ENCODE data around the gene PDE1C.

PDE1C gene

GRCh38 chr7:32033006-32033405 lies 37.2 kb downstream of the PDE1C start:
- no peaks in the 10 kb centered on the region for H3K36me3 ChIP-seq (ENCODE audit: control insufficient read depth in 1 of 2, insufficient read depth in 2 of 2, low read length in 2 of 2)
- H3K27me3 ChIP-seq (ENCODE audit: control insufficient read depth in 1 of 2, insufficient read depth in 2 of 2, low read length in 2 of 2) = no peaks in the 10 kb centered on the region
- H3K4me3 ChIP-seq (ENCODE audit: low read depth in 1 of 2, low read length in 2 of 2) = no peak overlapping the region
- H3K9ac ChIP-seq (ENCODE audit: low read depth in 1 of 2, low read length in 2 of 2) = no peak overlapping the region
- no peaks in the 10 kb centered on the region for H3K9me3 ChIP-seq (ENCODE audit: control insufficient read depth in 1 of 2, low read length in 2 of 2)
- H3K27ac ChIP-seq (ENCODE audit: low read depth, low read length) = no peak overlapping the region
- no peaks in the 10 kb centered on the region for H3K4me1 ChIP-seq (ENCODE audit: control insufficient read depth in 1 of 2, insufficient read depth in 2 of 2, low read length in 2 of 2)

GRCh38 chr7:32032211-32032610 lies 38.0 kb downstream of the PDE1C start:
- H3K9ac ChIP-seq (ENCODE audit: low read depth in 1 of 2, low read length in 2 of 2) = no peak overlapping the region
- no peaks in the 10 kb centered on the region for H3K27me3 ChIP-seq (ENCODE audit: control insufficient read depth in 1 of 2, insufficient read depth in 2 of 2, low read length in 2 of 2)
- no peaks in the 10 kb centered on the region for H3K9me3 ChIP-seq (ENCODE audit: control insufficient read depth in 1 of 2, low read length in 2 of 2)
- no peak overlapping the region for H3K27ac ChIP-seq (ENCODE audit: low read depth, low read length)
- no peak overlapping the region for H3K4me3 ChIP-seq (ENCODE audit: low read depth in 1 of 2, low read length in 2 of 2)
- H3K36me3 ChIP-seq (ENCODE audit: control insufficient read depth in 1 of 2, insufficient read depth in 2 of 2, low read length in 2 of 2) = no peaks in the 10 kb centered on the region
- H3K4me1 ChIP-seq (ENCODE audit: control insufficient read depth in 1 of 2, insufficient read depth in 2 of 2, low read length in 2 of 2) = no peaks in the 10 kb centered on the region

GRCh38 chr7:32030904-32031692 lies 39.1 kb downstream of the PDE1C start:
- Histone ChIP-seq H3K27me3 (ENCODE audit: control insufficient read depth in 1 of 2, insufficient read depth in 2 of 2, low read length in 2 of 2) (no peaks in the 10 kb centered on the region), H3K4me3 (ENCODE audit: low read depth in 1 of 2, low read length in 2 of 2) (no peak overlapping the region), H3K4me1 (ENCODE audit: control insufficient read depth in 1 of 2, insufficient read depth in 2 of 2, low read length in 2 of 2) (no peaks in the 10 kb centered on the region), H3K27ac (ENCODE audit: low read depth, low read length) (no peak overlapping the region), H3K9me3 (ENCODE audit: control insufficient read depth in 1 of 2, low read length in 2 of 2) (no peaks in the 10 kb centered on the region), H3K36me3 (ENCODE audit: control insufficient read depth in 1 of 2, insufficient read depth in 2 of 2, low read length in 2 of 2) (no peaks in the 10 kb centered on the region), H3K9ac (ENCODE audit: low read depth in 1 of 2, low read length in 2 of 2) (no peak overlapping the region)

- Histone ChIP-seq H3K9me3 (ENCODE audit: control insufficient read depth in 1 of 2, low read length in 2 of 2) (no peaks in the 10 kb centered on the region), H3K9ac (ENCODE audit: low read depth in 1 of 2, low read length in 2 of 2) (no peak overlapping the region), H3K36me3 (ENCODE audit: control insufficient read depth in 1 of 2, insufficient read depth in 2 of 2, low read length in 2 of 2) (no peaks in the 10 kb centered on the region), H3K27me3 (ENCODE audit: control insufficient read depth in 1 of 2, insufficient read depth in 2 of 2, low read length in 2 of 2) (no peaks in the 10 kb centered on the region), H3K27ac (ENCODE audit: low read depth, low read length) (no peak overlapping the region), H3K4me3 (ENCODE audit: low read depth in 1 of 2, low read length in 2 of 2) (no peak overlapping the region), H3K4me1 (ENCODE audit: control insufficient read depth in 1 of 2, insufficient read depth in 2 of 2, low read length in 2 of 2) (no peaks in the 10 kb centered on the region)
Measured at GRCh38 chr7:32026083-32026425, 44.2 kb downstream of the PDE1C start.

DNA sequence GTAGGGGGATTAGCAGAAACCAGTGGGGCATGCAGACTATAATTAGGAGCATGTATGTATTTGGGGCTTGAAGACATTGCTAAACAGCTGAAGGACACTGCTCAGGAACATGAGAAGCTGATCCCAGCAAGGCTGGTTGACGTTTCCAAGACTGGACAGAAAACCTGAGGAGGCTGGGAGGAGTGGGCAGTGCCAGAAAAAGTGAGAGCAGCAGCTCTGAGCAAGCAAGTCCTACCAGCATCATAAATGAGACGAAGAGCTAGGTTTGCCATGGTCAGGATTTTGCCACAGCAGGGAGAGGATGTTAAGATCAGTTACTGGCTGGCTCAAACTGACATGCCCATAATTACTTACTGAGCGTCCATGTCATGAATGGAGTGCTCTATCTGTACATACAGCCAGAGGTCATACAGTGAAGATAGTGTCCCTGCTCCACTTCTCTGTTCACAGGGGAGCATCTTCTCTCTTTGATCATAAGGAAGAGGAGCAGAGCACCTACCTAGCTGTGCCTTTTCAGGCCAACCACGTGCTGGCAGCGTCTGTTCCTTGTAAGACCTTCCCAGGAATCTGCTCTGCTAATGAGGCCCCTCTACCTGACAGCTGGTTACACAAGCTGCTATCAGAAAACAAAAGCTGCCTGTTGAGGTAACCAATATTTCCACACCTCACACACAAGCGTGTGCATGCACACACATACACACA lies 44.7 kb downstream of the PDE1C start:
- Histone ChIP-seq H3K4me1 (ENCODE audit: control insufficient read depth in 1 of 2, insufficient read depth in 2 of 2, low read length in 2 of 2) (no peaks in the 10 kb centered on the region), H3K4me3 (ENCODE audit: low read depth in 1 of 2, low read length in 2 of 2) (no peak overlapping the region), H3K27me3 (ENCODE audit: control insufficient read depth in 1 of 2, insufficient read depth in 2 of 2, low read length in 2 of 2) (no peaks in the 10 kb centered on the region), H3K27ac (ENCODE audit: low read depth, low read length) (no peak overlapping the region), H3K36me3 (ENCODE audit: control insufficient read depth in 1 of 2, insufficient read depth in 2 of 2, low read length in 2 of 2) (no peaks in the 10 kb centered on the region), H3K9me3 (ENCODE audit: control insufficient read depth in 1 of 2, low read length in 2 of 2) (no peaks in the 10 kb centered on the region), H3K9ac (ENCODE audit: low read depth in 1 of 2, low read length in 2 of 2) (no peak overlapping the region)

- Histone ChIP-seq H3K9ac (ENCODE audit: low read depth in 1 of 2, low read length in 2 of 2) (no peak overlapping the region), H3K36me3 (ENCODE audit: control insufficient read depth in 1 of 2, insufficient read depth in 2 of 2, low read length in 2 of 2) (no peaks in the 10 kb centered on the region), H3K4me1 (ENCODE audit: control insufficient read depth in 1 of 2, insufficient read depth in 2 of 2, low read length in 2 of 2) (peaks cover 0 to 3% of the 10 kb centered on the region in 2 donors), H3K9me3 (ENCODE audit: control insufficient read depth in 1 of 2, low read length in 2 of 2) (no peaks in the 10 kb centered on the region), H3K27ac (ENCODE audit: low read depth, low read length) (no peak overlapping the region), H3K4me3 (ENCODE audit: low read depth in 1 of 2, low read length in 2 of 2) (no peak overlapping the region), H3K27me3 (ENCODE audit: control insufficient read depth in 1 of 2, insufficient read depth in 2 of 2, low read length in 2 of 2) (no peaks in the 10 kb centered on the region)
Measured at GRCh38 chr7:32023376-32023775, 46.8 kb downstream of the PDE1C start.

DNA sequence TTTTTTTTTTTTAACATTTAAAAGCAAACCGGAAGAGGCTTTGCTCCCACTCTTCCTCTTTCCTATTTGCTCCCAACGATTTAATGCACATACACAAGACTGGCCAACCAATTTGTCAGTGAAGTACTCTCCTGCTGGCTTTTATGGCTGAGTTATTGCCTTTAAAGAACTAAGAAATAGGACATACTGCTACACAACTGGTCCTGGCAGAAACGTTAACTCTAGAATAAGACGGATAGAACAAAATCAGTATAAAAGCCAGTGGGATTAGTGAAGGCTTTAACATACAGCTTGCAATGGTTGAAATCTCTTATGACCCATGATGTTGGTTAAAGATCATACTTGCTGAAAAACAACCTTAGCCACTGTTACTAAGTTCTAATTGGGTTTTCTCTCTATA lies 47.2 kb downstream of the PDE1C start:
- Histone ChIP-seq H3K4me1 (ENCODE audit: control insufficient read depth in 1 of 2, insufficient read depth in 2 of 2, low read length in 2 of 2) (peaks cover 0 to 3% of the 10 kb centered on the region in 2 donors), H3K36me3 (ENCODE audit: control insufficient read depth in 1 of 2, insufficient read depth in 2 of 2, low read length in 2 of 2) (no peaks in the 10 kb centered on the region), H3K4me3 (ENCODE audit: low read depth in 1 of 2, low read length in 2 of 2) (no peak overlapping the region), H3K27ac (ENCODE audit: low read depth, low read length) (no peak overlapping the region), H3K27me3 (ENCODE audit: control insufficient read depth in 1 of 2, insufficient read depth in 2 of 2, low read length in 2 of 2) (no peaks in the 10 kb centered on the region), H3K9me3 (ENCODE audit: control insufficient read depth in 1 of 2, low read length in 2 of 2) (no peaks in the 10 kb centered on the region), H3K9ac (ENCODE audit: low read depth in 1 of 2, low read length in 2 of 2) (no peak overlapping the region)

GRCh38 chr7:32020551-32021159 lies 49.6 kb downstream of the PDE1C start:
- H3K36me3 ChIP-seq (ENCODE audit: control insufficient read depth in 1 of 2, insufficient read depth in 2 of 2, low read length in 2 of 2) = no peaks in the 10 kb centered on the region
- H3K4me1 ChIP-seq (ENCODE audit: control insufficient read depth in 1 of 2, insufficient read depth in 2 of 2, low read length in 2 of 2) = peaks cover 0 to 3% of the 10 kb centered on the region in 2 donors
- no peaks in the 10 kb centered on the region for H3K27me3 ChIP-seq (ENCODE audit: control insufficient read depth in 1 of 2, insufficient read depth in 2 of 2, low read length in 2 of 2)
- H3K9me3 ChIP-seq (ENCODE audit: control insufficient read depth in 1 of 2, low read length in 2 of 2) = no peaks in the 10 kb centered on the region
- no peak overlapping the region for H3K27ac ChIP-seq (ENCODE audit: low read depth, low read length)
- H3K9ac ChIP-seq (ENCODE audit: low read depth in 1 of 2, low read length in 2 of 2) = no peak overlapping the region
- H3K4me3 ChIP-seq (ENCODE audit: low read depth in 1 of 2, low read length in 2 of 2) = no peak overlapping the region

GRCh38 chr7:32018845-32019578 lies 51.2 kb downstream of the PDE1C start:
- Histone ChIP-seq H3K27ac (ENCODE audit: low read depth, low read length) (no peak overlapping the region), H3K4me1 (ENCODE audit: control insufficient read depth in 1 of 2, insufficient read depth in 2 of 2, low read length in 2 of 2) (peaks cover 0 to 3% of the 10 kb centered on the region in 2 donors), H3K27me3 (ENCODE audit: control insufficient read depth in 1 of 2, insufficient read depth in 2 of 2, low read length in 2 of 2) (no peaks in the 10 kb centered on the region), H3K36me3 (ENCODE audit: control insufficient read depth in 1 of 2, insufficient read depth in 2 of 2, low read length in 2 of 2) (no peaks in the 10 kb centered on the region), H3K9ac (ENCODE audit: low read depth in 1 of 2, low read length in 2 of 2) (no peak overlapping the region), H3K4me3 (ENCODE audit: low read depth in 1 of 2, low read length in 2 of 2) (no peak overlapping the region), H3K9me3 (ENCODE audit: control insufficient read depth in 1 of 2, low read length in 2 of 2) (no peaks in the 10 kb centered on the region)

- H3K36me3 ChIP-seq (ENCODE audit: control insufficient read depth in 1 of 2, insufficient read depth in 2 of 2, low read length in 2 of 2) = no peaks in the 10 kb centered on the region
- no peak overlapping the region for H3K4me3 ChIP-seq (ENCODE audit: low read depth in 1 of 2, low read length in 2 of 2)
- no peak overlapping the region for H3K9ac ChIP-seq (ENCODE audit: low read depth in 1 of 2, low read length in 2 of 2)
- H3K4me1 ChIP-seq (ENCODE audit: control insufficient read depth in 1 of 2, insufficient read depth in 2 of 2, low read length in 2 of 2) = peaks cover 0 to 3% of the 10 kb centered on the region in 2 donors
- no peak overlapping the region for H3K27ac ChIP-seq (ENCODE audit: low read depth, low read length)
- H3K9me3 ChIP-seq (ENCODE audit: control insufficient read depth in 1 of 2, low read length in 2 of 2) = no peaks in the 10 kb centered on the region
- no peaks in the 10 kb centered on the region for H3K27me3 ChIP-seq (ENCODE audit: control insufficient read depth in 1 of 2, insufficient read depth in 2 of 2, low read length in 2 of 2)
Measured at GRCh38 chr7:32015133-32015532, 55.1 kb downstream of the PDE1C start.

Data from duodenal mucosa (tissue), 2 donors.